Transverse colon (tissue), 3 donors: ENCODE measurements around the gene FIZ1.

ENCODE experiments used
- EP300 ChIP-seq: sonication (generic); formaldehyde crosslinking; IDR thresholded peaks from one replicate; pipeline ENCODE4 v1.6.1; 2017; ENCODE audit warnings: antibody characterized with exemption, low read depth
- POLR2A ChIP-seq: fragments of 450-650 bp; IDR thresholded peaks from one replicate; pipeline ENCODE4 v1.6.1; 2016; ENCODE audit warnings: antibody characterized with exemption, mild to moderate bottlenecking, moderate library complexity
- TF ChIP-seq, protein P1 (sequence below), 5 experiments: fragments of 200-600 bp in 3 of 5; fragments of 450-650 bp in 2 of 5; sonication (generic) in 3 of 5; IDR thresholded peaks; 1 replicate in 2 of 5; 2 replicates in 3 of 5; pipeline ENCODE4 v1.5.1; 2016 to 2017; ENCODE audit warnings: antibody characterized with exemption in 5 of 5, inconsistent platforms in 3 of 5, mild to moderate bottlenecking in 2 of 5, moderate library complexity in 1 of 5

DNA sequence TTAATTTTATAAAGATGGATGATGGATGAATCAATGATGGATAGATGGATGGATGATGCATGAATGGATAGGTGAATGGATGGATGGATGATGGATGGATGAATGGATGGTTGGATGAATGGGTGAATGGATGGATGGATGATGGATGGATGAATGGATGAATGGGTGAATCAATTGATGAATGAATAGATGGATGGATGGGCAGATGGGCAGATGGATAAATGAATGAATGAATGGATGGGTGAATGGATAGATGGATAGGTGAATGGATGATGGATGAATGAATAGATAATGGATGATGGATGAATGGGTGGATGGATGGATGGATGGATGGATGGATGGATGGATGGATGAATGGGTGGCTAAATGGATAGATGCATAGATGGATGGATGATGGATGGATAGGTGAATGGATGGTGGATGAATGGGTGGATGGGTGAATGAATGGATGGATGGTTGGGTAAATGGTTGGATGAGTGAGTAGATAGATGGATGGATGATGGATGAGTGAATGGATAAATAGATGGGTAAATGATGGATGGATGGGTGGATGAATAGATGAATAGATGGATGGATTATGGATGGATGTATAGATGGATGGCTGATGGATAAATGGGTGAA is 31.5 kb downstream of the FIZ1 start:
- TF ChIP-seq, protein P1, sequence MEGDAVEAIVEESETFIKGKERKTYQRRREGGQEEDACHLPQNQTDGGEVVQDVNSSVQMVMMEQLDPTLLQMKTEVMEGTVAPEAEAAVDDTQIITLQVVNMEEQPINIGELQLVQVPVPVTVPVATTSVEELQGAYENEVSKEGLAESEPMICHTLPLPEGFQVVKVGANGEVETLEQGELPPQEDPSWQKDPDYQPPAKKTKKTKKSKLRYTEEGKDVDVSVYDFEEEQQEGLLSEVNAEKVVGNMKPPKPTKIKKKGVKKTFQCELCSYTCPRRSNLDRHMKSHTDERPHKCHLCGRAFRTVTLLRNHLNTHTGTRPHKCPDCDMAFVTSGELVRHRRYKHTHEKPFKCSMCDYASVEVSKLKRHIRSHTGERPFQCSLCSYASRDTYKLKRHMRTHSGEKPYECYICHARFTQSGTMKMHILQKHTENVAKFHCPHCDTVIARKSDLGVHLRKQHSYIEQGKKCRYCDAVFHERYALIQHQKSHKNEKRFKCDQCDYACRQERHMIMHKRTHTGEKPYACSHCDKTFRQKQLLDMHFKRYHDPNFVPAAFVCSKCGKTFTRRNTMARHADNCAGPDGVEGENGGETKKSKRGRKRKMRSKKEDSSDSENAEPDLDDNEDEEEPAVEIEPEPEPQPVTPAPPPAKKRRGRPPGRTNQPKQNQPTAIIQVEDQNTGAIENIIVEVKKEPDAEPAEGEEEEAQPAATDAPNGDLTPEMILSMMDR (IDR thresholded peaks at IDR 0.05), result no peak
- TF ChIP-seq EP300 (no peak), POLR2A (no peak)
